NCI-H1092 treated with DMSO at 0.1 percent for 48 hours (cell line): ENCODE results near the gene SLC19A3.
"Not testable (repeated sequence)": the region's sequence is repeated elsewhere in the genome, so short reads cannot be mapped to it uniquely, and the experiment has no call there.

Experiments
- DNase-seq: peaks from one replicate; lab custom pipeline; 2025; lab: John Stamatoyannopoulos, UW

The SLC19A3 gene

DNA sequence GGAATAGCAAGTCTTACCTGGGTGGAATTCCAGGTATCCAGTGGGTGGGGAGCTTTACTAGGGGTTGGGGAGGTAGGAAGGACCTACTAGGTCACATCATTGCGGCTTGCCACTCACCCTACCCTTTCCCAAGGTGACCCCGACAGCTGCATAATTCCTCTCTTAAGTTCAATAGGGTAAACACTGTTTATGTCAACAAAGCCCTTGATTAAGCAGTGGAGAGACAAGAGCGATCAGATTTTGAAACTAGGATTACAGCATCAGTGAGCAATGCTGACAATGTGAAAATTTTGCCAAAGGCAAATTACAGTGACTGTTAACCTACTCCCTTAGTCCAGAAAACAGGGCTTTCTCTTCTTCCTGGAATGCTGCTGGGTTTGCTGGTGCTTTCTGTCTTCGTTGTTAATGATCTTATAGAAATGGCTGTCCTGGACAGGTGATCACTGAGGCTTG is 14.5 kb downstream of the SLC19A3 start:
- no peak for DNase-seq

DNA sequence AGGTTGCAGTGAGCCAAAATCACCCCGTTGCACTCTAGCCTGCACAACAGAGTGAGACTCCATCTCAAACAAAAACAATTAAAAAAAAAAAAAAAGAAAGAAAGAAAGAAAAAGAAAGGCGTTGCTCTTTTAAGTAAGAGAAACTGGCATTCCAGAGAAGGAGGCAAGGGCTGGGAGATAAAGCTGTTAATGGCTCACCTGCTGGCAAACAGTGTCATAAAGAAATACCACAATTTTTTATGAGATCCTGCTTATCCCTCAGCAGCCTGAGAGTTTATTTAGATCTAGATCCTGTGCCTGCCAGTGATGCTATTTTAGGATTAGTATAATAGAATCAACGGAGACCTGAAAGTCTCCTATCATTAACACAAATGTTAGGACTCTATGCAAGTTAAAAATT is 16.3 kb downstream of the SLC19A3 start:
- DNase-seq, result no peak

DNA sequence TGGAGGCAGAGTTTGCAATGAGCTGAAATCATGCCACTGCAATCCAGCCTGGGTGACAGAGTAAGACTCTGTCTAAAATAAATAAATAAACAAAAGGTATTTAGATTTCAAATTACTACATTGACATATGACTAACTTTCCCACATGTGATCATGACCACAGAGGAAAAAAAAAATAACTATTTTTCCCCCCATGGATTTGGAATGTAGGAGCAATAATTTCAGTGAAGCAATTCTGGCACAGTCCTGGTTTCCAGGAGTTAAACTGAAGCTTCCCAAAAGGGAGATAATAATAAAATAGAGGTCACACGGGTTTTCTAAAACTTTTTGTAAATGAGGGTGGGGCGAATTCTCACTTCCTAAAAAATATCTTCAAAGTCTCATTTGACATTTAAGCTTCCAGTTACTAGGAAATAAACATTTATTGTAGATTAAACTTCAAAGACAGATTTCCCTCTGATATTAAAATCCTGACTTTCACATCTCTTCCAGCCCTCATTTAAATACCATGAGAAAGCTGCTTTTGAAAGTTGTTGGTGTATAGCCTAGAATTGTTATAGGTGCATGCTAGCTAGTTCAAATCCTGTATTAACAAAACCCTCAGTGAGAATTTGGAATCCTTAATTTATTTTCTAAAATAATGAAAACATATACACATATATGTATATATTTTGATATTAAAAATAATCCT is 20.7 kb downstream of the SLC19A3 start:
- no peak for DNase-seq

DNA sequence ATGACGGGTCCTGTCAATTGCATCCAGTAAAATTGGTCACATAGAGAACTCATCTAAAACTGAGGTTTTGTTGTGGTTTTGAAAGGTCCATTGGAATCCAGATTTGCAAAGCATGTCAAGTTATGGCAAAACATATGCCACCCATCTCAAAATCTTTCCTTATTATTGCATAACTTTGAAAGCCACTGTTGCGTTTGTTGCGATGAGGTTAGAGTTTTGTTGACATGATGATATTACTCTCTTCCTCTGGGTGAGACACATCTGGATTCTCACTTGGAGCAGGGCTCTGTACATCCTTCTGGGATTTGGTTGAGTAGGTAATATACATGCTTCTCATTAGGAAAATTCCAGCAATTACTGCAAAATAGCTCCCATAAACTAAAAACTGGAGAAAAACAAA is 30.6 kb downstream of the SLC19A3 start:
- no peak for DNase-seq

DNA sequence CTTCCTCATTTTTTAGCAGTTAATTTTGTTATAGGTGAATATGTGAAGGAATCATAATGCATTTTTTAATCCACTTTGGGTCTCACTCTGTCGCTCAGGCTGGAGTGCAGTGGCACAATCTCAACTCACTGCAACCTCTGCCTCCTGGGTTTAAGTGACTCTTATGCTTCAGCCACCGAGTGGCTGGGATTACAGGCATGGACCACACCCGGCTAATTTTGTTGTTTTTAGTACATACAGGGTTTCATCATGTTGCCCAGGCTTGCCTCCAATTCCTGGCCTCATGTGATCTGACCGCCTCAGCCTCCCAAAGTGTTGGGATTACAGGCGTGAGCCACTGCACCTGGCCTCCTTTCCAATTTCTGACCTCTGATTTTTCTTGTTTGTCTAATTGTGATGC is 33.6 kb downstream of the SLC19A3 start:
- no peak for DNase-seq

GRCh38 chr2:227677928-227678327 is 39.9 kb downstream of the SLC19A3 start:
- DNase-seq, result no peak

DNA sequence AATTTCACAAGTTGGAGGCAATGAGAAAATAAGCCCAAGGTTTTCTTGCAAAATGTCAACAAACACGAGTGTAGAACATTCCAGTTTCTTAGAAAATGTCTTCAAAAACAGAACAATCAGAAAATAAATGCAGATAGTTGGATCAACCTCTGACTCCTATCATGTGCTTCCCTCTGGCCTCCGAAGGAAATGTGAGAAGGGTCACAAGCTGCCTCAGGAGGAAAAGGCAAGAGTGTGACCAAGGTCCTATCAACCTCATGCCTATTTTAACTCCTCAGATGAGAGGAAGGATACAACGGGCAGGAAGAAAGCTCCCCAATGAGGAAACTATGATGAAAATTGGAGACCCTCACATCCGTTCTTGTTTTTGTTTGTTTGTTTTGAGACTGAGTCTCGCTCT is 43.3 kb downstream of the SLC19A3 start:
- DNase-seq, result no peak

- DNase-seq, result not testable (repeated sequence)
These were observed 44.2 kb downstream of the SLC19A3 start for GRCh38 chr2:227673620-227674019.

DNA sequence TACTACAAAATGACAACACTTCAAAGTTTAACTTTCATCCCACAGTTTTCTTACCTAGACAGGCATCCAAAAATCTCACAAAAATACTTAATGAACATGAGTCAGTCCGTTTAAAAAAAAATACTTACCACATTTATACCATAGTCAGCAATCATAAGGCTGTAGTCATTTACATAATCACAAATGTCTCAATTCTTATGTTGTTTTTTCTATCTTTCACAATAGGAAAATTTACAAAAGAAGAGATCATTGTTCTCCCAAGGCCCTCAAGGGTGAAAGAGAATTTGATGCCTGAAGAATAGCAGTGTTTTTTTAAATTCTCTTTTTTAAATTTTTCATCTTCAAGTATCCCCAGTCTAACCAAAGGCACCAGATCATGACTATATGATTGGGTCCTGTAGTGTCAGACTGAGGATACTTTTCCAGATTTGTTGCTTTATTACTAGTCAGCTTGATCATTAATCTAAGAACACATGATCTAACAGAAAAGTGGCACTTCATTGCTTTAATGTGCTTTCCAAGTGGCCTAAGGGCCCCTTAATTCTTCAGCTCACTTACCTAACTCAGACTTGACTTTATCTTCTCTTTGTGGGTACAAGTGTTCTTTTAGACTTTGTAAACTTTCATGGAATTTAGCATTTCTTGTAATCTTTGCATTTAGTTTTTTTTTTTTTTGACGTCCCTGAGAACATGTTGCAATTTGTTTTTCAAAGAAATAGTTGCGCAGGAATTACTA is 46.5 kb downstream of the SLC19A3 start:
- no peak for DNase-seq

DNA sequence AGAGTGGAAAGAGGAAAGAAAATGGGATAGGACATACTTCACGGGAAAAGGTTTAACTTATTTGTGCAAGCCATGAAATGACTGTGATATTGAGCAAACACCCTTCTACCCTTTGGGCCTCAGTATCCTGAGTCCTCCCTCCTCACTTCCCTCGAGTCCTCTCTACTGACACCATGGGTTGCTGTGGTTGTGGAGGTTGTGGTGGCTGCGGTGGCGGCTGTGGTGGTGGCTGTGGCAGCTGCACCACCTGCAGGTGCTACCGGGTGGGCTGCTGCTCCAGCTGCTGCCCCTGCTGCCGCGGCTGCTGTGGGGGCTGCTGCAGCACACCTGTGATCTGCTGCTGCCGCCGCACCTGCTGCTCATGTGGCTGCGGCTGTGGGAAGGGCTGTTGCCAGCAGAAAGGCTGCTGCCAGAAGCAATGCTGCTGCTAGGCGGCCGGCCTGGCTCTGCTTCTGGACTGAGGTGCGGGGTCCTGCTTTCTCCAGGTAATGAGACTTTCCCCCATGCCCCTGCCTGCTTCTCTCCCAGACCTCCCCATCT is 51.1 kb downstream of the SLC19A3 start, which contains the start of gene SCYGR5:
TSS of gene SCYGR5 (plus strand) at position 174 of the 540 bp plus-strand sequence. CDS start at position 174, 0 bp downstream.
- not testable (repeated sequence) for DNase-seq

DNA sequence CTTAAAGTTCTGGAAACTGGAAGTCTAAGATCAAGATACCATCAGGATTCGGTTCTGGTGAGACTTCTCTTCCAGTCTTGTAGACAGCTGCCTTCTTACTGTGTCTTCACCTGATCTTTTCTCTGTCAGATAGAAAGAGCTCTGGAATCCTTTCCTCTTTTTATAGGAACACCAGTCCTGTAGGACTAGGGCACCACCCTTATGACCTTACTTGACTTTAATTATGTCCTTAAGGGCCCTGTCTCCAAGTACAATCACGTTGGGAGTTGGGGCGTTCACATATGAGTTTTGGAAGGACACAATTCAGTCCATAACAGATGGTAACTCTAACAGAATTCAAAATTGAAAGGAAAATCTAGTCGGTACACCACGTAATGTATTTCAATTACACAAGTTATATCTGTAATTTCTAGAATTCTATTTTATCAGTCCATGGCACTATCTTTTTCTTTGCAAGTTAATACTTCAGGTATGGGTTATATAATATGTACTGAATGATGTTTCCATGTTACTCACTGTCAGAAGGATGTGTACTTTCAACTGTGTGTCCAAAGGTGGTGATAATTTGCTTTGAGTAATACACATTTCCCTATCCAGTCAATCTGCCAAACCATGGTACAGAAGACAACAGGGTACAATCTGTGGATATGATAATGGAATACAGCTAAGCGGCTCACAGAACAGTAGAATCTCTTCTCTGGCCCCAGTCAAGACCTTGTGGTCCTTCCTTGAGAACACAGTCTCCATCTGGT is 52.5 kb downstream of the SLC19A3 start:
- DNase-seq, result no peak

GRCh38 chr2:227661827-227662226 is 56.0 kb downstream of the SLC19A3 start:
- DNase-seq, result no peak

DNA sequence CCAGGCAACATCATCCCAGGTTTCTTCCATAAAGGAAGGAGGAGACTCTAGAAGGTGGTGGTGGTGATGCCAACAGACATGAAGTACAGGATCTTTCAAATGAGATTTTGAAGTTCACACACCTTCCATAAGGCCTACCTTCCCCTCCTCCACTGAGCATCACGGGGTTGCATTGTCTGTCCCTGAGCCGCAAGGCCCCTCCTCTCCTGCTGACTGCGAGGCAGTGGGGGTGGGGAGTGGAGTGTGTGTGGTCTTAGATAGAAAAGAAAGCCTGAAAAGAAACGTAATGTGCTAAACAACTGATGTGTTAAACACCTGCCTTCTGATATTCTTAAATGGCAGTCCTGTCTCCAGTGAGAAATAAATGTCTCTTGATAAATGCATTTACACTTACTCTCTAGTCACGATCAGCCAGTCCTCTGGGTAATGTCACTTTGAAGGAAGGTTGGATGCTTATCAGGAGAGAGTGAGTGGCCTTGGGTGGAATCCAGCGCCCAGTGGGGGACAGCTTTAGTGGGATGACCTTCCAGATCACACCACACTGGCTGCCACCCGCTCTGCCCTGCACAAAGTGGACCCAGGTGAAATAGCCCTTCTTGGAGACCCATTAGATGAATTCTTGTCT is 56.7 kb downstream of the SLC19A3 start:
- no peak for DNase-seq

- no peak for DNase-seq
These were observed 60.5 kb downstream of the SLC19A3 start for GRCh38 chr2:227657199-227657845.

DNA sequence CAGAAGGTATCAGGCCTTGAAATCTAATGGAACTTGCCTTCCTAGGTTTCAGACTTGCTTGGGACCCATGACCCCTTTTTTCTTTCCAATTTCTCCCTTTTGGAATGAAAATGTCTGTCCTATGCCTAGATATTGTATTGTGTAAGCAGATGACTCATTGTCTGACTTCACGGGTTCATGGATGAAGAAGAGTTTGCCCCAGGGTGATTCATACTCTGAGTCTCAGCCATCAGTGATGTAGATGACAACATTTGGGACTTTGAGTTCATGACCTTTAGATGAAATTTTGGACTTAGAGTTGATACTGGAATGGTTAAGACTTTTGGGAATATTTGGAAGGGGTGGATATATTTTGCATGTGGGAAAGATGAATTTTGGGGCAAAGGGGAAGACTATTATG is 62.4 kb downstream of the SLC19A3 start:
- DNase-seq, result no peak

DNA sequence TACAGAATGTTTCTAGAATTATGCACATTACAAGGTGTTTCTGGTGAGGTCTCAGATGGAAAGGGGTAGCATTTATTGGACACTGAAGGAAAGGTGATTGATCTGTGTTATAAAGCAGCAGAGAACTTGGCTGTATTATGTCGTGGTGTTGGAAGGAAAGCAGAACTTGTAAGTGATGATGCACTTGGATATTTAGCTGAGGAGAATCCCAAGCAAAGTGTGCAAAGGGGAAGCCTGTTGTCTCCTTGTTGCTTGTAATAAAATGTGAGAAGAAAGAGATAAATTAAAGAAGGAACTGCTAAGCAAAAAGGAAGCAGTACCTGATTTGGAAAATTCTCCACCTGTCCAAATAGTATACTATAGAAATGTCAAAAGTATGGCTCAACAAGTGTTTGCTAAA is 63.4 kb downstream of the SLC19A3 start:
- no peak for DNase-seq

GRCh38 chr2:227653419-227653818 is 64.4 kb downstream of the SLC19A3 start:
- DNase-seq, result no peak

DNA sequence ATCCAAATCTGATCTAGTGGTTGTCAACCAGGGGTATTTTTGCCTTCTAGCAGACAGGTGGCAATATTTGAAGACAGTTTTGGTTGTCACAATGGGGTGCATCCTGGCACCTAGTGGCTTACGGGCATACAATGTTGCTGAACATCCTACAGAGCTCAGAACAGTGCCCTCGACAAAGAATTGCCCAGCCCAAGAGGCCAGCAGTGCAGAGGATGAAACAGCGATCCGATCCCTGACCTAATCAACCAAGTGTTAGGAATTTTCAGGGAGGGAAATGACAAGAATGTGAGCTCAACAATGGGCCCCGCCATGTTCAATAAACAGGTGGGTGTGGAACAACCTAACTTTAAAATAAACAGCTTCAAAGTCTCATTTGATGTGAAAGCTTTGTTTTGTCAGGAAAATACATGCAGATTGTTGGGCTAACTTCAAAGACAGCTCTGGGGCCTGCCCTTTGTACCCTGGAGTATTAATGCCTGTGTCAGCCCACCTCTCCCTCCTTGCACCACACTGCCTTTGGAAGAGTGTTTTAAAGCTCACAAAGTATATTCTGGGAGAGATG is 73.8 kb downstream of the SLC19A3 start:
- no peak for DNase-seq

DNA sequence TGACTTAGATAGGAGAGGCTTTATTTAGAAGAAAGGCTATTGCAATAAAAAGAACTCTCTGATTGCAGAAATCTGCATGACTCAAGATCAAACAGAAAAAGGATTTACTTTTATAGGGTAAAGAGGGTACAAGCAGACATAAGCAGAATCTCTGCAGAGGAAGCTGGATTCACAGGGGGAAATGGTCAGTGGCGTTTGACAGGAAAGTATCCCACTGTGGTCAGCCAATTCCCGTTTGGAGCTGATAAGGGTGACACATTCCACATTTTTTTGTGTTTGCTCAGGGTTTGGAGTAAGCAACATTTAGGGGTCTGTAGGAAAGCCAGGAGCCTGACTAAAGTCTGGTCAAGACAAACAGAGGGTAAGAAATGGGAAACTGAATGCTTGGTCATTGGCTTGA is 75.2 kb downstream of the SLC19A3 start:
- DNase-seq, result no peak

DNA sequence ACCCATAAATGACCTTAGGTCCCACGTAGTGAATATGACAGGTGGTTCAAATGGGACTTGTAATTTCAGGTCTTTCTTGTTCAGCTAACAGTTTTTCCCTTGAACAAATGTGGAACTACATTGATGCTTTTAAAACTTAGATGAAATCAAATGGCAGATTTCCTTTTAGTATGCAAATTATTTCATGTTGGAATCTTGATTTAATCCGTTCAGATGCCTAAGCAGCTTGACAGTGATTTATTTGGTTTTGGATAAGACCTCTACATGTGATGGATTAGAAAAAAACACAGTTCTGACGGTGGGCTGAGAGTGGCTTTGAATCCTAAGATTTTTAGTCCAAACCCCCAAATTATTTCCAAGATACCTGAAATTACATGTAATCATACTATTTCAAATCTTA is 83.6 kb downstream of the SLC19A3 start:
- DNase-seq, result no peak
